CD8-positive, alpha-beta memory T cell (primary cell): ENCODE results near the gene JAG1. TPM values are rescaled to one million over a fixed set of nuclear protein-coding genes. Genes with fewer than 3 reads are reported as not detected.

Source experiments
- CTCF ChIA-PET: fragments of 350-600 bp; sonication (Branson Sonifier 250); formaldehyde crosslinking; loops from one replicate; lab custom pipeline; 2021; ENCODE audit warnings: antibody characterized with exemption; lab: Charles Lee
- POLR2A ChIA-PET: fragments of 350-600 bp; sonication (Branson Sonifier 250); formaldehyde crosslinking; loops from one replicate; lab custom pipeline; 2021; ENCODE audit warnings: antibody characterized with exemption; lab: Charles Lee
- DNase-seq, 5 donors: peaks; one replicate each; pipeline versions ENCODE4 v3.0.0 to v3.0.0-alpha.2; 2020 to 2022; ENCODE audit warnings: mixed read lengths in 1 of 5
- H3K27ac ChIP-seq: one replicate; pipeline ENCODE4 v1.7.0; 2013; ENCODE audit warnings: low read depth, mild to moderate bottlenecking, low read length, moderate library complexity
- H3K27me3 ChIP-seq: 2 replicates; pipeline ENCODE4 v1.7.0; 2013; ENCODE audit warnings: low read length, mild to moderate bottlenecking; ENCODE audit not compliant: insufficient read depth, poor library complexity, severe bottlenecking
- H3K36me3 ChIP-seq: 2 replicates; pipeline ENCODE4 v1.7.0; 2013; ENCODE audit warnings: mild to moderate bottlenecking, low read length, moderate library complexity; ENCODE audit not compliant: insufficient read depth
- H3K4me1 ChIP-seq: 2 replicates; pipeline ENCODE4 v1.7.0; 2013; ENCODE audit warnings: mild to moderate bottlenecking, low read length, moderate library complexity; ENCODE audit not compliant: insufficient read depth
- H3K4me3 ChIP-seq: 2 replicates; pipeline ENCODE4 v1.7.0; 2013; ENCODE audit warnings: mild to moderate bottlenecking, low read length
- H3K9me3 ChIP-seq: 2 replicates; pipeline ENCODE4 v1.7.0; 2013; ENCODE audit warnings: mild to moderate bottlenecking, low read length
- H3K27ac Mint-ChIP-seq, 8 donors: one replicate each; pipeline ENCODE4 v1.8.0; 2020 to 2021; ENCODE audit warnings: mixed read lengths in 8 of 8, mild to moderate bottlenecking in 6 of 8, inconsistent platforms in 3 of 8, moderate library complexity in 3 of 8
- H3K27me3 Mint-ChIP-seq, 2 donors: one replicate each; pipeline ENCODE4 v1.8.0; 2020 to 2021; ENCODE audit warnings: mixed read lengths in 2 of 2, mild to moderate bottlenecking in 1 of 2, moderate library complexity in 1 of 2
- H3K36me3 Mint-ChIP-seq, 3 donors: one replicate each; pipeline ENCODE4 v1.8.0; 2020 to 2021; ENCODE audit warnings: mixed read lengths in 3 of 3, inconsistent platforms in 1 of 3, mild to moderate bottlenecking in 1 of 3
- H3K4me1 Mint-ChIP-seq, 3 donors: one replicate each; pipeline ENCODE4 v1.8.0; 2020 to 2021; ENCODE audit warnings: mixed read lengths in 3 of 3, inconsistent platforms in 1 of 3, mild to moderate bottlenecking in 1 of 3
- H3K4me3 Mint-ChIP-seq, 7 donors: one replicate each; pipeline ENCODE4 v1.8.0; 2020 to 2021; ENCODE audit warnings: mixed read lengths in 7 of 7, mild to moderate bottlenecking in 6 of 7, moderate library complexity in 4 of 7, inconsistent platforms in 2 of 7
- H3K9me3 Mint-ChIP-seq, 5 donors: one replicate each; pipeline ENCODE4 v1.8.0; 2020 to 2022; ENCODE audit warnings: mixed read lengths in 5 of 5, mild to moderate bottlenecking in 3 of 5, moderate library complexity in 2 of 5, inconsistent platforms in 1 of 5
- polyA plus RNA-seq: library from polyadenylated mRNA; unstranded; fragments of 300-500 nt; fragmentation: Illumina TruSeq; gene quantifications from one replicate; pipeline ENCODE4 v1.2.3, GENCODE V29; 2021
- total RNA-seq, 2 experiments: library from RNA; stranded (reverse); gene quantifications; one replicate each; pipeline ENCODE4 v1.2.3, GENCODE V29; 2021

JAG1 gene
- total and polyA plus RNA-seq, 3 experiments from 2014 or later = 0.11 to 0.24 (median 0.24) TPM

- Histone ChIP-seq H3K27ac (no peak overlapping the region), H3K27me3 (no peaks in the 10 kb centered on the region), H3K4me1 (no peaks in the 10 kb centered on the region), H3K9me3 (no peaks in the 10 kb centered on the region), H3K36me3 (no peaks in the 10 kb centered on the region), H3K4me3 (no peak overlapping the region)
- no peaks in the 10 kb centered on the region for H3K36me3 Mint-ChIP-seq
- no peaks in the 10 kb centered on the region for H3K4me1 Mint-ChIP-seq
- no peak overlapping the region for H3K27ac Mint-ChIP-seq
- H3K4me3 Mint-ChIP-seq = no peak overlapping the region
- no peaks in the 10 kb centered on the region for H3K27me3 Mint-ChIP-seq
- DNase-seq = no peak
- POLR2A ChIA-PET = no interaction called here
- CTCF ChIA-PET = no interaction called here
- no peaks in the 10 kb centered on the region for H3K9me3 Mint-ChIP-seq
These were observed 38.2 kb downstream of the JAG1 start for GRCh38 chr20:10635476-10636208.

GRCh38 chr20:10634683-10635411 lies 39.0 kb downstream of the JAG1 start:
- Histone ChIP-seq H3K4me1 (no peaks in the 10 kb centered on the region), H3K4me3 (no peak overlapping the region), H3K36me3 (no peaks in the 10 kb centered on the region), H3K9me3 (no peaks in the 10 kb centered on the region), H3K27ac (no peak overlapping the region), H3K27me3 (no peaks in the 10 kb centered on the region)
- H3K4me3 Mint-ChIP-seq = no peak overlapping the region
- no peaks in the 10 kb centered on the region for H3K9me3 Mint-ChIP-seq
- H3K36me3 Mint-ChIP-seq = no peaks in the 10 kb centered on the region
- no peak for DNase-seq
- H3K27me3 Mint-ChIP-seq = no peaks in the 10 kb centered on the region
- ChIA-PET CTCF (no interaction called here), POLR2A (no interaction called here)
- no peak overlapping the region for H3K27ac Mint-ChIP-seq
- no peaks in the 10 kb centered on the region for H3K4me1 Mint-ChIP-seq

- Mint-ChIP-seq H3K4me3 (no peak overlapping the region), H3K27ac (no peak overlapping the region), H3K36me3 (no peaks in the 10 kb centered on the region), H3K9me3 (no peaks in the 10 kb centered on the region), H3K27me3 (no peaks in the 10 kb centered on the region), H3K4me1 (no peaks in the 10 kb centered on the region)
- H3K27me3 ChIP-seq = no peaks in the 10 kb centered on the region
- POLR2A ChIA-PET = no interaction called here
- no peaks in the 10 kb centered on the region for H3K4me1 ChIP-seq
- H3K9me3 ChIP-seq = no peaks in the 10 kb centered on the region
- CTCF ChIA-PET = no interaction called here
- H3K27ac ChIP-seq = no peak overlapping the region
- no peaks in the 10 kb centered on the region for H3K36me3 ChIP-seq
- no peak for DNase-seq
- no peak overlapping the region for H3K4me3 ChIP-seq
These were observed 39.6 kb downstream of the JAG1 start for GRCh38 chr20:10634211-10634610.

- Histone ChIP-seq H3K4me1 (no peaks in the 10 kb centered on the region), H3K4me3 (no peak overlapping the region), H3K27ac (no peak overlapping the region), H3K36me3 (no peaks in the 10 kb centered on the region), H3K9me3 (no peaks in the 10 kb centered on the region), H3K27me3 (no peaks in the 10 kb centered on the region)
- Mint-ChIP-seq H3K9me3 (no peaks in the 10 kb centered on the region), H3K36me3 (no peaks in the 10 kb centered on the region), H3K4me3 (no peak overlapping the region), H3K27ac (peak overlapping the region in 1 of 8 donors; percentile 65), H3K27me3 (no peaks in the 10 kb centered on the region), H3K4me1 (no peaks in the 10 kb centered on the region)
- no peak for DNase-seq
- ChIA-PET CTCF (no interaction called here), POLR2A (no interaction called here)
These were observed 40.1 kb downstream of the JAG1 start for GRCh38 chr20:10633718-10634117.

DNA sequence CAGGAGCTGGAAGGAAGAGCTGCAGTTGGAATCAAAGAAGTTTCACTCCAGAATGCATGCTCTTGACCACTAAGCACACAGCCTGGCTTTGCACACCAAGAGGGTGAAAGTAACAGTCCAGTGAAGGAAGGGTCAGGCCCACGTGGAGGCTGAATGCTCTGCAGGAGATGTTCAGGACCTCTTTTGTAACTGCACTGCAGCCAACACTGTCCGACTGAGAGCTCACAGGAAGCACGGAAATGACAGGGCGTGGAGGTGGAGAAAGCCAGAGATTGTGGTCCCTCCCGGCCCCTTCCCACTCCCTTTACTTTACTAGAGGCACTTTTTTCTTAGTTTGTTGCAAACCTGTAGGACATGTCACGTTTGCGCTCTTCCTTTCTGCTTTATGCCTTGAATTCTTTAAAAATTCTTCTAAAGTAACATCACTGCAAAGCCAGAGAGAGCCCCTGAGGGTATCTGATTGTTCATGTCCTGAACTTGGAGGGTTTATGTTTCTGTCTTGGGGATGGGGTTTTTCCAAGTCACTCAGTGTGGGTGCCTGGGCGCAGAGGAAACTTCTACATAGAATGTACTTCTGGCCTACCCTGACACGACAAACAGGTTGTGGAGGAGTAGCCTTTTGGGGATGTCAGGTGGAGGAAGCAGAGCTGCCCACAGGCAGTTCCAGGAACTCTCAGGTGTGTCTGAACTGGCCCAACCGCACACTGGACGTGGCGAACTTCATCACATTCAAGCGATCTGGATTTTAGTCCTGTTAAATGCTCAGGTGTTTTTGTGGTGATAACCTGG lies 40.9 kb downstream of the JAG1 start:
- Mint-ChIP-seq H3K27me3 (no peaks in the 10 kb centered on the region), H3K4me1 (no peaks in the 10 kb centered on the region)
- H3K4me3 ChIP-seq = no peak overlapping the region

DNA sequence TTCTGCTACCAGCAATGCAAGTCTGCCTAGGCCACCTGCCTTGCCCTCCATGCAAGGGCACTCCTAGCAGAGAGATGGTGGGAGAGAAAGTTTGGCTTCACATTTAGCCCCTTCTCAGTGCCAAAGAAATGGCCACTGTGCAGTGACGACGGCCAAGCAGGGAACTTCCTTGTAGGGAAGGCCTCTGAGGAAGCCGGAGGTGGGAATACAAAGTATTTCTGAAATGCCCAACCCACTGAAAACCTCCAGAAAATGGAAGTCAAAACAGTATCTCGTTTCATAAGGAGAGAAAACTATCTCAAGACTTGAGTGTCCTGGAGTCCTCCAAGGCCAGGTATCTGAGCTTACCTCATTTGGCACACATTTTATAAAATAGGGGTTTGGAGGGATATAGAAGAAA lies 42.7 kb downstream of the JAG1 start:
- H3K4me1 ChIP-seq = no peaks in the 10 kb centered on the region
- H3K9me3 ChIP-seq = no peaks in the 10 kb centered on the region
- H3K9me3 Mint-ChIP-seq = no peaks in the 10 kb centered on the region
- no peaks in the 10 kb centered on the region for H3K27me3 Mint-ChIP-seq
- ChIA-PET CTCF (no interaction called here), POLR2A (no interaction called here)
- no peaks in the 10 kb centered on the region for H3K4me1 Mint-ChIP-seq
- no peak overlapping the region for H3K27ac Mint-ChIP-seq
- no peak for DNase-seq
- no peaks in the 10 kb centered on the region for H3K27me3 ChIP-seq
- no peak overlapping the region for H3K4me3 ChIP-seq
- H3K27ac ChIP-seq = no peak overlapping the region
- H3K36me3 ChIP-seq = no peaks in the 10 kb centered on the region
- H3K36me3 Mint-ChIP-seq = no peaks in the 10 kb centered on the region
- H3K4me3 Mint-ChIP-seq = no peak overlapping the region

More for the DNA sequence above, 40.9 kb downstream of the JAG1 start:
- Histone ChIP-seq H3K27ac (no peak overlapping the region), H3K27me3 (no peaks in the 10 kb centered on the region), H3K36me3 (no peaks in the 10 kb centered on the region), H3K4me1 (no peaks in the 10 kb centered on the region), H3K9me3 (no peaks in the 10 kb centered on the region)
- ChIA-PET CTCF (no interaction called here), POLR2A (no interaction called here)
- H3K27ac Mint-ChIP-seq = no peak overlapping the region
- DNase-seq = no peak
- no peaks in the 10 kb centered on the region for H3K36me3 Mint-ChIP-seq
- no peaks in the 10 kb centered on the region for H3K9me3 Mint-ChIP-seq
- no peak overlapping the region for H3K4me3 Mint-ChIP-seq

DNA sequence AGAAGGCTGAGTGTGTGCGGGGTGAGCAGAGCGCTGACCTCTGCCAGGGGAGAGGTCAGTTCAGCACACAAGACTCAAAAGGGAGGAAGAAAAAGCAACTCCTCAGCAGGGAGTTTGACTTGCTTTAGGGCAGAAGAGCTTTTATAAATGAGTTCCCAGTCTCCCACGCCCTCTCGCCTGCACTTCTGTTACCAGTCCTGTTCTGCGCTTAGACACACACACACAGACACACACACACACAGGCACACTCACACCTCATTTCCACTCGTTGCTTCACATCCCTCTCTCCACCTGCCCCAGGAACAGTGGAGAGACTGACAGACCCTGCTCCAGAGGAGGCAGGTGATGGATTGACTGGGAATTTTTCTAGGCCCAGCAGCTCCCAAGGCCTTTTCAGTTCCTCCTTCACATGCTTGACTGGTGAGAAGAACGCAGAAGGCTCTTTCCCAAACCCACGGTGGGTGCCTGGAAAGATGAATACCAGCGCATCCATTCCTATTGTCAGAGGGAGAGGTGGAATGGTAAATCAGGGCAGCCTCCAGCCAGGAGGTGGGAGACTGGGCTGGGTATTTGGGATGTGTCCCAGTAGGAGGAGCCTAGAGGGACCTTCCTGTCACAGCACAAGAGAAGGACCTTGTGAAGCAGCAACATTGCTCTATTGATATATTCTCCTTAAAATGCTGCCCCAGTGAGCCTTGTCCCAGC lies 43.7 kb downstream of the JAG1 start:
- Histone ChIP-seq H3K4me3 (no peak overlapping the region), H3K27ac (no peak overlapping the region), H3K9me3 (no peaks in the 10 kb centered on the region), H3K4me1 (no peaks in the 10 kb centered on the region), H3K27me3 (no peaks in the 10 kb centered on the region), H3K36me3 (no peaks in the 10 kb centered on the region)
- Mint-ChIP-seq H3K27me3 (no peaks in the 10 kb centered on the region), H3K4me1 (no peaks in the 10 kb centered on the region), H3K9me3 (no peaks in the 10 kb centered on the region), H3K27ac (no peak overlapping the region), H3K4me3 (no peak overlapping the region), H3K36me3 (peaks cover 0 to 4% (median 0%) of the 10 kb centered on the region in 3 donors)
- CTCF ChIA-PET = no interaction called here
- POLR2A ChIA-PET = no interaction called here
- no peak for DNase-seq
